ENCODE data around the gene DTNBP1.
A peak's percentile ranks its signal among the peaks of the same experiment; 100 is the strongest.

The DTNBP1 gene

DNA sequence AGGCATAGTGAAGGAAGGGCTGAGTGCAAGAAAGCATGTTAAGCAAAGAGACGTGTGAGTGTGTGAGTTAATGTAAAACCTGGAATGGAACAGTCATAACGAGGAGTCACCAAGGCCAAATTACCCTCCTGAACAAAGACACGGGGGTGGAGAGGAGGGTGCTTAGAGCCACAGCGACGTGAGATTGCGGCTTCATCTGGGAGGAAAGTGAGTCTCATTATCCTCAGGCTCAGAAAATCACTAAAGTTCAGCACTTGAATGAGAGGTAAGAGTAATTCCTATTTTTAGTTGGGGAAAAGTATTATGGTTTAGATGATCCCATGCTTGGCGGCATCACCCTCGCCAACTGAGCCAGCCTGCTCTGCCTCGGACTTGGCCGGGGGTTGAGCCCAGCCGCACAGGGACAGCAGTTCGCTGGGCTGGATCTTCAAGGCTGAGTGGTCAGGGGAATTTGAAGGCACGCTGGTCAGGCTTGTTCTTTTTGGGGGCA is 136.6 kb downstream of the DTNBP1 start:
- peak; percentile 98 for DNase-seq

DNA sequence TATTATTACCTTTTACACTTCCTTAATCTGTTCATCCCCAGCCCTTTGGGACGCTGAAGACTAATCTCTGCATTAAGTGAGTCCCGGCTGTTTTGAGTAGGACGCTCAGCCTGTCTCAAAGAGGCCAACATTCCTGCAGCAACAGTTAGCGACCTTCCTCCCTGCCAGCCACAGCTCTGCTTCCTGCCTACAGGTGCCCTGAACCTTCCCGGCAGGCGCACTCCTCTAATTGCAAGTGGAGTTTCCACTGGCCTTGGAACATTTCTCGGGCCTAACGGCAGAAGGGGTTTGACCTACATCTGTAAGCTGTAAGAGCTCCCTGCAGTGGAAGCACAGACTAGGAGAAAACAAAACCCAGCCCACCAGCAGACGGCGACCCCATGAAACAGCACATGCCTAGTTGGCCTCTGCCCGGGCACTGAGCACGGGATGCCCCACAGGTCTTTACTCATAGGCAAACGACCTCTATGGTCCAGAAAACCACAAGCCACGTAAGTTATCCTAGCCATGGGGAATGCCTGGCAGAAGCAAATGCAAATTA is 137.9 kb downstream of the DTNBP1 start:
- DNase-seq: no peak

GRCh38 chr6:15523679-15524630 is 138.9 kb downstream of the DTNBP1 start:
- DNase-seq: no peak

DNA sequence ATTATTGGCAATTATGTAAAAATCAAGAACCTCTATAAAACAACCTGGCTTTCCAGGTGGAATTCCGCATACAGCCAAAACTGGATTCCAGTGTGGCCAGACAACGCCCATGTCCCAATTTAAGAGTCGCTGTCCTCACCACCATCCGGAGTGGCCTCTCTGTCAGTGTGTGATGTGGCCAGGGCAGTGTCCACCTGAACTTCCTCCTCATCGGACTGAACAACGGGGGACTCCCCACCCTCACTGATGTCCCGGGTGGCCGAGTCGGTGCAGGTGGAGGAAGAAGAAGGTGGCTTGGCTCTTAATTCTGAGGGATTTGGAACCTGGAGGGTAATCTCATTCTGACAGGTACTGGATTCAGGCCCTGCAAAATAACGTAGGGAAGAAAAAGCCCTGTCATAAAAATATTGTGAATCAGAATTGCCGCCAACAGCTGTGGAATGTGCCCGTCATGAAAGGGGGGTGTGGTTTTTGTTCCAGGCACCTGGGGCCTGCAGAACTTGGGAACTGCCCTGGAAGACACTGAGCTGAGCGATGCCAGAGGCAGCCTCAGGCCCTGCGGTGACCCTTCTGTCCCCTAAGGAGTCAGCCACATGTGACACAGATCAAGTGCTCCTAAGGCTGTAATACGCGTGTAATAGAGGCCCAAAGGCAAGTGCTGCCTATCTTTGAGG is 139.8 kb downstream of the DTNBP1 start:
- no peak for DNase-seq

DNA sequence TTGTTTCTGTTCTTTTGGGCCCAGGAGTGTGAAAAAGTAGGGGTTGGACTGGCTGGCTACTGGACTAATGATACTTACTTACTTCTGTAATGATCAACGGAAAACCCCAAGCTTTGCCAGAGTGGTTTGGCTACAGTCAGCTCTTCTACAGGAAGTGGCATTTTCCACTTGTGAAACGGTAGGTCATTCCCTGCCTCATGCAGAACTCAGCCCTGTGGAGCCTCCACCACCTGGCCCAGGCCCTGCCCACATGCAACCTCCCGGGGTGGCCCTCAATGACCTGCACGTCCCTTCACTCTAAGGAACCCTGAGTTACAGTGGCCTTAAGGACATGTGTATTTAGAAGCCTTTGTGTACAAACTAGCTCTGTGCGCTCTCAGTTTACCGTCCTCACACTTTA is 140.4 kb downstream of the DTNBP1 start:
- no peak for DNase-seq

DNA sequence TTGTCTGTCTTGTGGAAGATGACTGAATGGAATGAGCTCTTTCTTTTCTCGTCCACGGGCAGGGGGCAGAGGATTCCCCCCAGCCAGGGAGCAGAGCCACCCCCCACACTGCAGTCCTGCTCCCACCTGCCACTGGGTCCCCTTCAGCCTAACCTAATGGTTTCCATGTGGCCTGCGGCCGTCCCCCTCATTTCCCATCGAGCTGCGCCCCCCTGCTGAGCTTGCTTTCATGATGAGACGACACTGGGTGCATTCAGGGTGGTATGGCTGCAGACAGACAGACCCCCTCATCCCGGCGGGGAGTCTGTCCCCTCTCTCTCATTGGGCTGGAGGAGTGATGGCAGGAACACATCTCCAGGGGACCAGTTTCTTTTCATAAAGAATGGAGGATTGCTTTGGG is 140.8 kb downstream of the DTNBP1 start:
- no peak for DNase-seq

GRCh38 chr6:15521582-15521981 is 141.2 kb downstream of the DTNBP1 start:
- no peak for DNase-seq

DNA sequence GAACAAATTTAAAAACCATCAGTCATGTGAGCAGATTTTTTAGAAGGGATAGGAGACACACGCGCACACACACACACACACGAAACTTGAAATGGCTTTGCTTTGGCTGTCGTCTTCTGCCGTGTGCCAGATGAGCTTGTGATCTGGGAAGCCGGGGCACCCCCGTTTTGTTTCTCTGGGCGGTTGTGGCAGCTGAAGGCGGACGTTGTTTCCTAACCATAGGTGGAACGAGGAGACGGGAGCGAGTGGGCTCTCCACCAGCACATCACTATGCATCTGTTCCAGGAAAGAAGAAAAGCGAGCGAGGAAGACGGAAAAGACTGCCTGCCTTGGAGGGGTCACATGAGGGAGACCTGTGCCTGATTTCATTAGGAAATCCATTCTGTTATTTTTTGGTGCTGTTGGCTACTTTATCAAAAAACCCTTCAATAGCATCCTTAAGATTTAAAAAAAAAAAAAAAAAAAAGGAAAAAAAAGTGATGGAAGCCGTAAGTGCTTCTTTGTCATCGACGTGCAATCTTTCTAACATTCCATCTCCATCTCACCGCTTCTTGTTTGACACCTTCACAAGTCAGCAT is 142.1 kb downstream of the DTNBP1 start:
- no peak for DNase-seq

GRCh38 chr6:15519681-15520080 is 143.1 kb downstream of the DTNBP1 start:
- DNase-seq: no peak

DNA sequence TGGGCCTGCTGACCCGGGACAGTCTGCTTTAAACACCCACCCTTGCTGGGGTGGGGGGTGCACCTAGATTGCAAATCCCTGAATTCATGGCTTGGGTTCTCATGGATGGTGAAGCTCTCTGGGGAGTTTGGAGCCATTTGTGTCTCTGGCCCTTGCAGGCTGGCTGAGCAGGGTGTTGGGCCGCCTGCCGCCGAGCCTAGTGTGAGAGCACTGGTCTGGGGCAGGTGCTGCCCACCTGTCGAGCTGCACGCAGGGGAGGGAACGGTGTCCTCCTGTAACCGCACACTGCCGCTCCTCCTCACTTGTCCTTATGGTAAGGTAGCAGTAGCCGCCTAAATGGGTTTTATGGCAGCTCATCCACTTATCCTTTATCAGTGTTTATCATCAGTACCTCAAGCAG is 143.9 kb downstream of the DTNBP1 start:
- DNase-seq: no peak

DNA sequence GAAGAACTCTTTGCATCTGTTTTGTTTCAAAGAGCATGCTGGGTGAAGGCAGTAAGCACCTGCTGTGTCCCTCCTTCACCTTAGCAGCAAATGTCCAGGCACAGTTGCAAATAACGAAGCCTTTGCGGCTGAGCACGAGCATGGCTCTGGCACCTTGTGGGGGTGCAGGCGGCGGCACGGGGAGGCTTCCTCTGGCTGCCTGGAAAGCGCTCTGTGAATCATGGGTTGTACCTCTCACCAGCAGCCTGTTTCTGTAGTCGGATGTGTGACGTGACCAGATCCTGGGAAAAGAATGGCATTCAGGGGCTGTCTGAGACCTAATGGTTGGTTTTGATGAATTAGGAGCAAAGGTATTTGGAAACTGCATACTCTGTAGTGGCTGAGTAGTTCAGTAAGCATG is 144.8 kb downstream of the DTNBP1 start:
- DNase-seq: no peak

DNA sequence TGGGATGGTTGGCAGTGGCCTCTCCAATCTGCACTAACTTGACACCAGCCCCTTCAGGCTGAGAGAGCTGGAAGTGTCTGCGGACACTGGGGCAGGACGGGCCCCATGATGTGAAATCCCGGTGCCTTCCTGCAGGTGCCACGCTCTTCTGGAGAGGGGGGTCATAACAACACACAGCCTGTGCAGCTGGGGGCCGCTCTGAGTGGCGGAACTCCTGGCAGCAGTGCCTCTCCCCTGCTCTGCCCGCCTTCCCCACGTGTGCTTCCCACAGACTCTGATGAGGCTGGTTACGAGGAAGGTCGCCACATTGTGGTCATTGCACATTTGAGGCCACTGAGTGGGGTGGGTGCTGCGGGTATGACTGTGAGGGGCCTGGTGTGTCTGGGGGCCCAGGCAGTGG is 145.2 kb downstream of the DTNBP1 start:
- DNase-seq: no peak

DNA sequence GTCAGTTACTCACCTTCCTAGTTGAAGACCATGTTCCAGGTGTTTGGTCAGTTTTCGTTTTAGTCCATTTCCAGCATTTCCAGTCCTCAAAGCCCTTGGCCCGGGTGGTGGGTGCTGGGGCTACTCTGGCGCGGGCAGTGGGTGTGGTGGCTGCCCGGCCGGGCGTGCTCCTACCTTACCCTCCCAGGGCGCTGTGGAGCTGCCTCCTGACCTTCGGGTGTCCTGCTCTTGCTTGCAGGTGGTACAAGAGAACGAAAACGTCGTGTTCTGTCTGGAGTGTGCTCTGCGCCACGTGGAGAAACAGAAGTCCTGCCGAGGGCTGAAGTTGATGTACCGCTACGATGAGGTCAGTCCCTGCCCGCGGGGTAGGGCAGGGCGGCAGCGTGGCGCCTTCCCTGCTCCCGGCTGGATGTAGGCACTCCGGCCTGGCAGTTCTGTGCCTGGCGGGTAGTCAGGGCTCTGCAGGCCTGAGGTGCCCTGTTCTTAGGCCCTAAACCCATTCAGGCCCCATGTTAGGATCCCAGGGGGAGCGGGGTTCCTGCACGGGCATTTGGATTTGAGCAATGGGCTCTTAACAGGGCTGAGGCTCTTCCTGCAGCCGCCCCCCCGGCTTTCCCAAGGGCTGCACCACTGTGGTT is 145.8 kb downstream of the DTNBP1 start:
- DNase-seq: no peak

- no peak for DNase-seq
Observed at GRCh38 chr6:15516378-15516777, 146.4 kb downstream of the DTNBP1 start.

- DNase-seq: no peak
Observed at GRCh38 chr6:15515660-15516375, 147.0 kb downstream of the DTNBP1 start.

- no peak for DNase-seq
Observed at GRCh38 chr6:15515226-15515625, 147.6 kb downstream of the DTNBP1 start.

DNA sequence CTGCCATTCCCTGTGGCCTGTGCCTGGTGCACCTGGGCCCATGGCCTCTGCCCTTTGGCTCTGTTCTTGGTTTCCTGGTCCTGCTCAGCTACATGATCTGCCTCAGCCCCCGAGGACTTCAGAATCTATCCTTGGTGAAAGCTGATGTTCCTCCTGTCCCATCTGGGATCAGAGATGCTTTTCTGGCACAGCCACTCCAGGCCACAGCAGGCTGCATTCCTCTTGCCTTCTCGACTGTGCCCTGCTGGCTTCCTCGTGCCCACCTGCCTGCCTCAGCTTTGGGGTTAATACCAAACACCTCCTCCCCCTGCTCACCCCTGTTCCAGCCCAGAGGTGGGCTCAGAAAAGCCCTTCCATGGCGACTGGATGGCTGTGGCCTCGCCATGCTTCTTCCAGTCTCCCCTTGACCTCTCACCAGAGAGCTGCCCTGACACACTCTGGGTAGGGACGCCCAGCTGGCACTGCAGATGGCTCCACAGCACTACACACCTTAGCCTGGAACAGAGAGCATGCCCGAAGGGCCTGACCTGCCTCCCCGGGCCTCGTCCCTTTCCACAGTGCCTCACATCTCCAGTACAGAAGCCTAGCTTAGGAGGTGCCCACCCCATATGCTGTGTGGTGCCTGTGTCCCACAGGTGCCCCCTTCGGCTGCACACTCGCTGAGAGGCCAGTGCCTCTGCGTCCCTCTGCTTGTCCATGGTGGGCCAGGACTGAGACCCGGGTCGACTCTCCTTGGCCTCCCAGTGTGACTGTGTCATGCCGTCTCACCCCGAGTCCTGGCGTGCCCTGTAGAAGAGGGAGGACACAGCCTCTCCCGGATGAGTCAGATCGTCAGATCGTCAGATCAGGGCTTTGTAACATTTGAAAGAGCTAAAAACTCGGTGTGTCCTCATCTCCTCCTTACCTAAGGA is 148.8 kb downstream of the DTNBP1 start:
- DNase-seq: no peak

- no peak for DNase-seq
Observed at GRCh38 chr6:15513131-15513771, 149.6 kb downstream of the DTNBP1 start.

DNA sequence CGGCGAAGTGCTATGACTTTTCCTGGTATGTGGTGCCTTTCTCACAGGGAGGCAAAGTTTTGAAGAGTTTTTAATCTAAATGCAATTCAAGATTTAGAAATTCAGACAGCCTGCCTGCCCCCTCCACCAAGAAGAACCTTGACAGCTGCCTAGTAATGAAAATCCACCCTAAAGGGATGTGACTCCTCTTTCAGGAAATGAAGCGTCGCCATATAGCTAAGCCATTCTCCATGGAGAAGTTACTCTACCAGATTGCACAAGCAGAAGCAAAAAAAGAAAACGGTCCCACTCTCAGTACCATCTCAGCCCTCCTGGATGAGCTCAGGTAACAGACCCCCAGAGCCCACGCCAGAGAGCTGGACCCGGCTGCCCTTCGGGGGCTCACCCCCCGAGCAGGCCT is 150.1 kb downstream of the DTNBP1 start:
- no peak for DNase-seq

DNA sequence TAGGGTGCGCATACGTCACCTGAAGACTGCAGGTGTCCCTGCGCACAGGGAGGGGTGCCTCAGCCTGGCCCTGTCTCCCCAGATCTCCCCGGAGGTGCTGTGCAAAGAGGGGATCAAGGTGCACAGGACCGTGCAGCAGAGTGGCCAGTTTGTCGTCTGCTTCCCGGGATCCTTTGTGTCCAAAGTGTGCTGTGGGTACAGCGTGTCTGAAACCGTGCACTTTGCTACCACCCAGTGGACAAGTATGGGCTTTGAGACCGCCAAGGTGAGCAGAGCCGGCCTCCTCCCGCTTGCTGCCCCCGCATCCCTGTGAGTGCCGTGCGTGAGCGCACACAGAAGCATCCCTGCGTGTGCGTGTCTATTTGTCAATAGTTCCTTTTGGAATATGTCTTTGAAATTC is 150.7 kb downstream of the DTNBP1 start:
- DNase-seq: no peak
